GM19035 (cell line): ENCODE results near the gene MYH9.
"Not testable (repeated sequence)": the region's sequence is repeated elsewhere in the genome, so short reads cannot be mapped to it uniquely, and the experiment has no call there.

Experiments used
- ATAC-seq: cut with Tn5 transposase; IDR thresholded peaks from one replicate; pipeline ENCODE4 v1.9.1; 2021; ENCODE audit not compliant: unreplicated experiment

The MYH9 gene

GRCh38 chr22:36280379-36280778, 107.4 kb downstream of the MYH9 start:
- ATAC-seq: no peak

GRCh38 chr22:36279219-36279666, 108.5 kb downstream of the MYH9 start:
- no peak for ATAC-seq

- ATAC-seq: no peak
Measured at GRCh38 chr22:36277482-36278291, 110.1 kb downstream of the MYH9 start.

- no peak for ATAC-seq
Measured at GRCh38 chr22:36274531-36274930, 113.2 kb downstream of the MYH9 start.

- ATAC-seq: not testable (repeated sequence)
Measured at GRCh38 chr22:36271951-36272350, 115.8 kb downstream of the MYH9 start.

GRCh38 chr22:36271231-36271630, 116.5 kb downstream of the MYH9 start:
- not testable (repeated sequence) for ATAC-seq

- ATAC-seq: no peak
Measured at GRCh38 chr22:36267896-36268485, 119.8 kb downstream of the MYH9 start.

GRCh38 chr22:36267058-36267457, 120.7 kb downstream of the MYH9 start:
- no peak for ATAC-seq

- not testable (repeated sequence) for ATAC-seq
Measured at GRCh38 chr22:36263886-36264664, 123.7 kb downstream of the MYH9 start.

GRCh38 chr22:36263216-36263673, 124.5 kb downstream of the MYH9 start:
- ATAC-seq: not testable (repeated sequence)

GRCh38 chr22:36262307-36262706, 125.5 kb downstream of the MYH9 start:
- not testable (repeated sequence) for ATAC-seq

GRCh38 chr22:36261675-36262074, 126.1 kb downstream of the MYH9 start:
- not testable (repeated sequence) for ATAC-seq

- ATAC-seq: no peak
Measured at GRCh38 chr22:36259615-36260300, 128.0 kb downstream of the MYH9 start.

GRCh38 chr22:36258701-36259614, 128.8 kb downstream of the MYH9 start:
- ATAC-seq: no peak

- ATAC-seq: no peak
Measured at GRCh38 chr22:36257948-36258670, 129.7 kb downstream of the MYH9 start.

GRCh38 chr22:36257308-36257707, 130.5 kb downstream of the MYH9 start:
- no peak for ATAC-seq

GRCh38 chr22:36256478-36256877, 131.3 kb downstream of the MYH9 start:
- ATAC-seq: no peak

GRCh38 chr22:36255572-36255971, 132.2 kb downstream of the MYH9 start:
- not testable (repeated sequence) for ATAC-seq
